Muscle layer of duodenum (tissue), 2 donors: ENCODE data around the gene TMEM245.

Source experiments
- H3K27ac ChIP-seq: one replicate; pipeline ENCODE4 v1.7.0; 2013; ENCODE audit warnings: mild to moderate bottlenecking, low read length
- H3K27me3 ChIP-seq: one replicate; pipeline ENCODE4 v1.7.0; 2013; ENCODE audit warnings: low read depth, mild to moderate bottlenecking, control low read depth, low read length
- H3K36me3 ChIP-seq, 2 donors: one replicate each; pipeline ENCODE4 v1.7.0; 2013; ENCODE audit warnings: low read length in 2 of 2, control low read depth in 1 of 2, mild to moderate bottlenecking in 1 of 2; ENCODE audit not compliant: insufficient read depth in 2 of 2, control insufficient read depth in 1 of 2
- H3K4me1 ChIP-seq, 2 donors: one replicate each; pipeline ENCODE4 v1.7.0; 2013; ENCODE audit warnings: low read length in 2 of 2, mild to moderate bottlenecking in 2 of 2, control low read depth in 1 of 2, moderate library complexity in 1 of 2; ENCODE audit not compliant: insufficient read depth in 2 of 2, control insufficient read depth in 1 of 2
- H3K4me3 ChIP-seq, 2 donors: one replicate each; pipeline ENCODE4 v1.7.0; 2013; ENCODE audit warnings: low read length in 2 of 2, low read depth in 1 of 2, mild to moderate bottlenecking in 1 of 2
- H3K9me3 ChIP-seq, 2 donors: one replicate each; pipeline ENCODE4 v1.7.0; 2013; ENCODE audit warnings: low read length in 2 of 2, control low read depth in 1 of 2, mild to moderate bottlenecking in 1 of 2; ENCODE audit not compliant: control insufficient read depth in 1 of 2
- donor health status: healthy.

The TMEM245 gene

DNA sequence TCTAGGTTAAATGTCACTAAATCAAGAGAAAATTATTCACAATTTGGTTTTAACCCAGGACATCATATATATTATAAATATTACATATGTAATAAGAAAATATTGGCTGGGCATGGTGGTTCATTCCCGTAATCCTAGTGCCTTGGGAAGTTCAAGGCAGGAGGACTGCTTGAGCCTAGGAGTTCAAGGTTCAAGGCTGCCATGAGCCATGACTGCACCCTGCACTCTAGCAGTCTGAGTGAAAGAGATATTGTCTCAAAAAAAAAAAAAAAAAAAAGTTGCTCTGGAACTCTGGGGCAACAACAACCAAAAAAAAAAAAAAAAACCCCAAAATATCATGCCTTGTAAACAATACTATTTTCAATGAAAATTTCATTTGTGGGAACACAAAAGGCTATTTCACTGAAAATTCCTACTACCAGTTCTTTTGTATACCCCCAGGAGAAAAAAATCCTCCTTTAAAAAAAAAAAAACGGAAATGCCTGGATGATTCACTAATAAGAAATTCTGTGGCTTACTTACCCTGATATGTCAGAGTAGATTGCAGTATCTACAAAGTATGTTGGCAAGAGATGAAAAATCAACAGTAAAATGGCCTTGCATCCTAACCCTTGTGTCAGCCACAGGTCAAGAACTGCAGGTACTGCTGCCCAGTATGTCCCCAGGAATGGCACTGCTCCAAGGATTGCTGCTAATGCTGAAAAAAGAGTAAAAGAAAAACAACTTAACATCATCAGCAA lies 83.9 kb downstream of the TMEM245 start:
- peaks cover 13 to 20% of the 10 kb centered on the region in 2 donors for H3K36me3 ChIP-seq
- peak overlapping the region; percentile 48 for H3K27ac ChIP-seq

DNA sequence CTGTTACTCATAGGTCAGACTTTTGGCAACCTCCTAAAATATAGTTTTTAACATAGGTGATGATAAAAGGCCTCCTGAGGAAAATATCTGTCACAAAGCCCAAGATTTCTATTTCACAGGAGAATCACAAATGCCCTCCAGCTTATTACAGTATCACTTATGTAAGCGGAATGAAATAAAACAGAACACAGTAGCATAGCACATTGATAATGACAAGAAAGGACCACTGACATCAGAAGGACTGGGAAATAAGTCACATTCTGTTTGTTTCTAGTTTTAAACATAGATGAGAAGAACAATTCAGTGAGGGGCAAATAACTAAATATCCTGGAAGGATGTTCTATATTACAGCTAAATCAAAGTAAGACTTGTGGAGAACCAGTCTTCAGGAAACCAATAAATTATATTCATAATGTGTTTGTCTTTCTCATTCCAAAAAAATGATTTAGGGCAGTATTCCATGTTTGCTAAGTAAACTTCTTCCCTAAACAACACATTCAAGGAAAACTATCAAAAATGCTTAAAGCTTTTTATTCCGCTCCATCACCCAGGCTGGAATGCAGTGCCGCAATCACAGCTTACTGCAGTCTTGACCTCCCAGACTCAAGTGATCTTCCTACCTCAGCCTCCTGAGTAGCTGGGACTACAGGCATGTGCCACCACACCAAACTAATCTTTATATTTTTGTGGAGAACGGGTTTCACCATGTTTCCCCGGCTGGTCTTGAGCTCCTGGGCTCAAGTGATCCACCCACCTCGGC lies 85.6 kb downstream of the TMEM245 start:
- Histone ChIP-seq H3K4me3 (no peak overlapping the region), H3K36me3 (peaks cover 8 to 13% of the 10 kb centered on the region in 2 donors), H3K4me1 (peaks cover 0 to 12% of the 10 kb centered on the region in 2 donors), H3K9me3 (no peaks in the 10 kb centered on the region), H3K27ac (no peak overlapping the region), H3K27me3 (no peaks in the 10 kb centered on the region)

More for the DNA sequence above, 83.9 kb downstream of the TMEM245 start:
- no peaks in the 10 kb centered on the region for H3K9me3 ChIP-seq
- H3K4me1 ChIP-seq, result peaks cover 0 to 12% of the 10 kb centered on the region in 2 donors
- H3K27me3 ChIP-seq, result no peaks in the 10 kb centered on the region
- H3K4me3 ChIP-seq, result no peak overlapping the region

DNA sequence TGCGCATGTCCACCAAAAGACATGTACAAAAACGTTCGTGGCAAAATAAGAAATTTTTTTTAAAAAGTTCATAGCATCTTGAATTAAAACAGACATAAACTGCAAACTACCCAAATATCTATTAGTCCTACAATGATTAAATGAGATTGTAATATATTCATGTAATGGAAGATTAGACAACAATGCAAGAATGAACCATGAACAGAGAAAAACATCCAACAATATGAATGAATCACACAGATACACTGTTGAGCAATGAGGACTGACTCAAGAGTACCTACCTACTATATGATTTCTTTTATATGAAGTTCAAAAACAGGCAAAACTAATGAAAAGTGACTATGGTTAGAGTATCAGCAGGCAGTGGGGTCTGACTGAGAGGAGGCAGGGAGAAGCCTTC lies 88.5 kb downstream of the TMEM245 start:
- Histone ChIP-seq H3K9me3 (no peaks in the 10 kb centered on the region), H3K4me3 (no peak overlapping the region)

DNA sequence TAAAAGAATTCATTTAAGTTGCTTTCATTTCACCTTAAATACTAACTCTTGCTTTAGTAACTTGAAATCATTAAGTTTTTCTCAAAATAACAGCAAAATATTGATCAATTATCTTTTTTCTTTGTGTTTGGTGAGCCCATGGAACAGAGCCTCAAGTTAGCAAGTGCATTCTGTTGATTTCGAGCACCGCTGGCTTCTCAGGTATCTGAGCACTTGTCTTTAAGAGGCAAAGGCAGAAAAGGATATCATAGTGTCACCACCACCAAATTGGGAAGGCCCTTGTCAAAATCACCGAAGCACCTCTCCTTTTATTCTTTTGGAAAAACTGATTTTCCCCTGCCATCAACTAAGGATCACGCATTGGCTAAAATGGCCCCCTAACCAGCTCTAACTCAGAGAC lies 89.3 kb downstream of the TMEM245 start:
- Histone ChIP-seq H3K4me1 (peaks cover 5 to 21% of the 10 kb centered on the region in 2 donors), H3K36me3 (peaks cover 4 to 9% of the 10 kb centered on the region in 2 donors), H3K27me3 (no peaks in the 10 kb centered on the region), H3K9me3 (no peaks in the 10 kb centered on the region), H3K4me3 (no peak overlapping the region), H3K27ac (no peak overlapping the region)

More for the DNA sequence above, 88.5 kb downstream of the TMEM245 start:
- Histone ChIP-seq H3K36me3 (peaks cover 4 to 9% of the 10 kb centered on the region in 2 donors), H3K27ac (no peak overlapping the region), H3K27me3 (no peaks in the 10 kb centered on the region), H3K4me1 (peaks cover 5 to 20% of the 10 kb centered on the region in 2 donors)

DNA sequence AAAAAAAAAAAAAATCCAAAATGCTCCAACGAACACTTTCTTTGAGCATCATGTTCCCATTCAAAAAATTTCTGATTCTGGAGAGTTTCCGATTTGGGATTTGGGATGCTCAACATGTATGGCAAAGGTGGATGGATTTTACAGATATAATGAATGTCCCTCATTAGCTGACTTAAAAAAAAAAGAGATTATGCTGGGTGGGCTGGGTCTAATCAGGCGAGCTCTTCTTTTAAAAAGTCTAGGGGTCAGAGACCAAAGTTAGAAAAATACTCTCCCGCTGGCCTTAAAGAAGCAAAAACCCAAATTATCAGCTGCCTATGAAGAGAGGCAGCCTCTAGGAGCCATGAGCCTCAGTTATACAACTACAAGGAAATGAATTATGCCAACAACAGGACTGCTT lies 91.3 kb downstream of the TMEM245 start:
- Histone ChIP-seq H3K27ac (no peak overlapping the region), H3K36me3 (peaks cover 4 to 8% of the 10 kb centered on the region in 2 donors), H3K27me3 (no peaks in the 10 kb centered on the region), H3K4me3 (no peak overlapping the region), H3K4me1 (peaks cover 5 to 22% of the 10 kb centered on the region in 2 donors), H3K9me3 (no peaks in the 10 kb centered on the region)

DNA sequence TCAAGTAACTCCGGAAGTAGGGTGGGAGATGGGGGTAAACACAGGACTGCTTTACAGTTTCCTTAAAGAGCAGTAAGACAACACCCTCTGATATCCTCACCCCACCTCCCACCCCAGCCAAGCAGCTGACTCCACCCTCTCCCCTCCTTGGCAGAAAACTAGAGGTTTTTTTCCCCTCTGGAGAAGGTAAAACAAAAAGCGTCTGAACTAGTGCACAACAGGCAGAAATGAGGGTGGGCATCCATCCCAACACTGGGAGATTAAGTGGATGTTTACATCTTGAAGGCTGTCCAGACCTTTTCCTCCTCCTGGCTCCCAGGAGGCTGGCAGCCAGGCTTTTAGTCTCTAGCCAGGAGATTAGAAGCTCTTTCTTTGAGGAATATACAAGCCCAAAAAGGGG lies 92.6 kb downstream of the TMEM245 start:
- Histone ChIP-seq H3K27ac (no peak overlapping the region), H3K4me3 (no peak overlapping the region), H3K4me1 (peaks cover 5 to 22% of the 10 kb centered on the region in 2 donors), H3K9me3 (no peaks in the 10 kb centered on the region), H3K36me3 (peaks cover 0 to 4% of the 10 kb centered on the region in 2 donors), H3K27me3 (no peaks in the 10 kb centered on the region)

DNA sequence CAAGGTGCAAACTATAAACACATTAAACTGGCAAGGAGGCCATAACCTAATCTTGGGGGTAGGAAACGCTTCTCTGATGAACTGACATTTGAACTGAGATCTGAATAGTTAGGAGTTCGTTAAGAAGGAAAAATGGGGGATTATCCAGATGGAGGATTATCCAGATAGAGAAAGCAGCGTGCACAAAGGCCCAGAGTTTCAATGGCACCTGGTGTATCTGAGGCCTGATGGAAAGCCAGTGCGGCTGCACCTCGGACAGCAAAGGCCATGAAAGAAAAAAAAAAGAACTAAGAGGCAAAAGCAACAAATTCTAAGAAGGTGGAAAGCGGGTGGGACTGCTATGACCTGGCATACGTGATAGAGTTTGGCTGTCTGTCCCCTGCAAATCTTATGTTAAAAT lies 93.4 kb downstream of the TMEM245 start:
- H3K27ac ChIP-seq, result no peak overlapping the region
- H3K4me3 ChIP-seq, result no peak overlapping the region
- no peaks in the 10 kb centered on the region for H3K9me3 ChIP-seq
- peaks cover 5 to 22% of the 10 kb centered on the region in 2 donors for H3K4me1 ChIP-seq
- H3K27me3 ChIP-seq, result no peaks in the 10 kb centered on the region
- H3K36me3 ChIP-seq, result no peaks in the 10 kb centered on the region

DNA sequence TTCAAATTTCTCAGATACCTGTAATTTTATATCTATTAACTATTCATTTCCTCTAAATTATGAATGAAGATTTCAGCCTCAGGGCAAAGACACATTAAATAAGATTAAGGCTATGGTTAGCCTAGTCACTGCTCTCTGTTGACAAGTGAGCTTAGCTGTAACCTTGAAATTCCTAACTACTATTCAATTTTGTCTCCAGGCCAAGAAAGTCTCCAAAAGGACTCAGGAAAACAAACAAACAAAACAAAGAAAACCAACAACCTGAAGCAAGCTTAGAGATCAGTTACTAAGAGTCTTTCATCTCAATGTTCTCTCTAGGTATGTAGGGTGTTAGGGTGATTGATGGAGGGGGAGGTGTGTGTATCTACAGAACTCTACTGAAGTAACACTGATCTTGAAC lies 96.9 kb downstream of the TMEM245 start:
- no peak overlapping the region for H3K4me3 ChIP-seq
- no peak overlapping the region for H3K27ac ChIP-seq
- no peaks in the 10 kb centered on the region for H3K27me3 ChIP-seq
- no peaks in the 10 kb centered on the region for H3K9me3 ChIP-seq
- peaks cover 5 to 22% of the 10 kb centered on the region in 2 donors for H3K4me1 ChIP-seq
- peaks cover 3 to 12% of the 10 kb centered on the region in 2 donors for H3K36me3 ChIP-seq

DNA sequence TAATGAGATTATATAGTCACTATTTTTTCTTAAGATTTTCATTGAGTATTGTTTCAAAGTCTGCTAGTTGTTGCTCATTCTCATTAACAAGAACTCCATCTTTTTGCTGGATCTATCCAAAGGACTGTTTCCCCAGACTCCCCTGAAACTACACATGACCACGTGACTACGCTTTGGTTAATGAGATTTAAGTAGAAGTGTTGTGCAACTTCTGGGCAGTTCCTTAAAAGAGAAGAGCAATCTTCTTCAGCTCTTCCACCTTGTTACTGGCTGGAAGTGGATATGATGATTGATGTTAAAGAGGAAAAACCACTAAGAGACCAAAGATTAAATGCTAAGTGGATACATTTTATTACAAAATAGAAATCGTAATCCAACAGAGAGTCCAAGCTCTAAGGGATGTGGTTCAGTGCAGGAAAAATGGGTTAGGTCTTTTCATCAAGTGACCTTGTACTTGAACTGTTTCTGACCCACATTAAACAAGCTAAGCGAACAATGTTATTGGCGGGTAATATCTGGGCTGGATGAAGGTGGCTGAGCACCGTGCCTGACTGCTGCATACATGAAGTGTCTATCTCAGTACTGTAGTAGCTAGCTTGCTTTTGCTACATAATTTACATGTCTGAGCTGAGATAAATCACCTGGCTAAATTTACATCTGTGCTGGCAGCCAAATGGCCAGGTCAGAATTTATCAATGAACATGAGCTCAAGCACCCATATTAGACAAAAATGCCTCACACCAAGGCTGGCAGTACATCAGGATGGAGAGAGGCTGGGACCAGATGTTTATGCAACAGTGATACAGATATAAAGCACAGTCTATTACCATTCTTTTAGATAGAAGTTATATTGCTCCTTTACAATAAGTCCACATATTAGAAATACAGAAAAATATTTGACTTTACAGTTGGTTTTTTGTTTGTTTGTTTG lies 98.9 kb downstream of the TMEM245 start:
- H3K4me1 ChIP-seq, result peaks cover 0 to 10% of the 10 kb centered on the region in 2 donors
- no peak overlapping the region for H3K27ac ChIP-seq
- no peak overlapping the region for H3K4me3 ChIP-seq
- H3K9me3 ChIP-seq, result no peaks in the 10 kb centered on the region
- H3K36me3 ChIP-seq, result peaks cover 3 to 12% of the 10 kb centered on the region in 2 donors
- no peaks in the 10 kb centered on the region for H3K27me3 ChIP-seq

DNA sequence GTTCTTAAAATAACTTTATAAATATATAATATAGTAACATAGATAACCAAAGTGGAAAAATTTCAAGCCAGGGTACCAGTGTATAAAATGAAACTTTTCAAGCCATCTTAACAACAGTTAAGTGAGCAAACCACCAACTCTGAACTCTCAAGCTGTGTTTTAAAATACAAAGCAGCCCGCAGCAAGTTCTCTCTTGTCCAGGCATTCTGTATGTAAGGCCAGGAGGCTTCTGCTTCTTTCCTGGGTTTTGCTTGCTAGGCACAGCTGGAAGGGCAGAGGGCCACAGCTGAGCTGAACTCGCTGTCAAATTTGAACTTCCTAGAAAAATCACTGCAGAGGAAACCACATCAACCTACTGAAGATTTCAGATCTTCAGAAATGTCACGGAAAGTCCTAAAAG lies 99.6 kb downstream of the TMEM245 start:
- H3K27me3 ChIP-seq, result no peaks in the 10 kb centered on the region
- H3K4me3 ChIP-seq, result no peak overlapping the region
- H3K4me1 ChIP-seq, result peaks cover 0 to 5% of the 10 kb centered on the region in 2 donors
- H3K36me3 ChIP-seq, result peaks cover 3 to 12% of the 10 kb centered on the region in 2 donors
- no peaks in the 10 kb centered on the region for H3K9me3 ChIP-seq
- H3K27ac ChIP-seq, result no peak overlapping the region

DNA sequence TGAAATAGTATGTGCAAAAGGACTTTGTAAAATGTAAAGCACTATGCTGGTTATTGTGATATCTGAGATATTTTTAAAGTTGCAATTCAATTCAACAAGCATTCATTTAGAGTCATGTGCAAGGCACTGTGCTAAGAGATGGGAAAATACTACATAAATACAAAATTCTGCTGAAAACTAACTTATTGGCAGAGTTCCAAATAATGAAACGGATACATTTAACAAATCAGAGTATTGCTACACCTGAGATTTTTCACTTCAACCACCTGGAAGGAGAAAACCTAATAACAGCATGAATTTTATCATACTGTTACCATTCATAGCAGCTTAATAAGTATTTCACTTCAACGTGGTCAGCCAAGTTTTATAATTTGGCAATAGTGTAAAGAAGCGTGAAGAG lies 100.3 kb downstream of the TMEM245 start:
- Histone ChIP-seq H3K4me3 (no peak overlapping the region), H3K9me3 (no peaks in the 10 kb centered on the region), H3K36me3 (peaks cover 3 to 12% of the 10 kb centered on the region in 2 donors), H3K4me1 (peaks cover 0 to 10% of the 10 kb centered on the region in 2 donors), H3K27me3 (no peaks in the 10 kb centered on the region), H3K27ac (no peak overlapping the region)
